Measurements from ENCODE around the gene STXBP5. TPM values are rescaled to one million over a fixed set of nuclear protein-coding genes. Genes with fewer than 3 reads are reported as not detected.

STXBP5 gene
- total and polyA plus RNA-seq, 2 experiments from 2014 or later: 4.9 to 49.9 TPM

GRCh38 chr6:147341486-147341885 lies 137.3 kb downstream of the STXBP5 start:
- Histone ChIP-seq H3K9ac (no peak overlapping the region), H3K27ac (no peak overlapping the region), H3K9me2 (ENCODE audit: insufficient read depth) (no peaks in the 10 kb centered on the region), H3K36me3 (ENCODE audit: low read depth) (peaks cover 42% of the 10 kb centered on the region), H2AFZ (no peak overlapping the region), H3K4me3 (no peak overlapping the region), H4K20me1 (ENCODE audit: insufficient read depth) (no peaks in the 10 kb centered on the region), H3F3A (ENCODE audit: insufficient read depth) (no peaks in the 10 kb centered on the region; the same call in 1 of the 2 replicates), H3K27me3 (replicated peaks; ENCODE audit: insufficient read depth) (no peaks in the 10 kb centered on the region), H3K79me2 (ENCODE audit: insufficient read depth) (no peaks in the 10 kb centered on the region), H3K4me1 (ENCODE audit: insufficient read depth) (no peaks in the 10 kb centered on the region), H3K9me3 (ENCODE audit: low read depth) (no peaks in the 10 kb centered on the region), H3K4me2 (ENCODE audit: unreplicated experiment) (no peak overlapping the region)
- 100% methylated on average over 1 of the region's 1 CpG for WGBS, 2 experiments (ENCODE audit: low coverage in 1 of 2, low lambda C conversion rate in 2 of 2, missing lambda C conversion rate in 2 of 2)
- TF ChIP-seq EZH2phosphoT487 (IDR thresholded peaks at IDR 0.05; ENCODE audit: insufficient read depth, low read depth): no peak
- TF ChIP-seq EZH2 (IDR thresholded peaks at IDR 0.05; ENCODE audit: insufficient read depth, poor library complexity, severe bottlenecking): no peak
- DNase-seq: no peak
- in situ Hi-C loops (cut with MboI): no loop called here

- TF ChIP-seq EZH2phosphoT487 (IDR thresholded peaks at IDR 0.05; ENCODE audit: insufficient read depth, low read depth): no peak
- TF ChIP-seq EZH2 (IDR thresholded peaks at IDR 0.05; ENCODE audit: insufficient read depth, poor library complexity, severe bottlenecking): no peak
- Histone ChIP-seq H2AFZ (no peak overlapping the region), H3K27me3 (replicated peaks; ENCODE audit: insufficient read depth) (no peaks in the 10 kb centered on the region), H4K20me1 (ENCODE audit: insufficient read depth) (no peaks in the 10 kb centered on the region), H3K4me3 (no peak overlapping the region), H3K4me1 (ENCODE audit: insufficient read depth) (no peaks in the 10 kb centered on the region), H3K79me2 (ENCODE audit: insufficient read depth) (no peaks in the 10 kb centered on the region), H3K9me2 (ENCODE audit: insufficient read depth) (no peaks in the 10 kb centered on the region), H3F3A (ENCODE audit: insufficient read depth) (no peaks in the 10 kb centered on the region), H3K9me3 (ENCODE audit: low read depth) (no peaks in the 10 kb centered on the region), H3K4me2 (ENCODE audit: unreplicated experiment) (no peak overlapping the region), H3K27ac (no peak overlapping the region), H3K36me3 (ENCODE audit: low read depth) (peaks cover 21% of the 10 kb centered on the region; the same call in 1 of the 2 replicates), H3K9ac (no peak overlapping the region)
- no peak for DNase-seq
- in situ Hi-C loops (cut with MboI): no loop called here
- WGBS, 2 experiments (ENCODE audit: low coverage in 1 of 2, low lambda C conversion rate in 2 of 2, missing lambda C conversion rate in 2 of 2): 77 to 79% methylated on average over 2 of the region's 2 CpGs
Observed at GRCh38 chr6:147345902-147346301, 141.7 kb downstream of the STXBP5 start.

- Histone ChIP-seq H3K27ac (no peak overlapping the region), H3K4me1 (ENCODE audit: insufficient read depth) (no peaks in the 10 kb centered on the region), H3F3A (ENCODE audit: insufficient read depth) (no peaks in the 10 kb centered on the region), H3K79me2 (ENCODE audit: insufficient read depth) (no peaks in the 10 kb centered on the region), H3K4me2 (ENCODE audit: unreplicated experiment) (no peak overlapping the region), H4K20me1 (ENCODE audit: insufficient read depth) (no peaks in the 10 kb centered on the region), H3K9me2 (ENCODE audit: insufficient read depth) (no peaks in the 10 kb centered on the region), H2AFZ (no peak overlapping the region), H3K4me3 (no peak overlapping the region), H3K9ac (no peak overlapping the region), H3K9me3 (ENCODE audit: low read depth) (no peaks in the 10 kb centered on the region), H3K36me3 (ENCODE audit: low read depth) (peaks cover 18% of the 10 kb centered on the region; the same call in 1 of the 2 replicates), H3K27me3 (replicated peaks; ENCODE audit: insufficient read depth) (no peaks in the 10 kb centered on the region)
- TF ChIP-seq EZH2 (IDR thresholded peaks at IDR 0.05; ENCODE audit: insufficient read depth, poor library complexity, severe bottlenecking): no peak
- TF ChIP-seq EZH2phosphoT487 (IDR thresholded peaks at IDR 0.05; ENCODE audit: insufficient read depth, low read depth): no peak
- in situ Hi-C loops (cut with MboI): no loop called here
- WGBS, 2 experiments (ENCODE audit: low coverage in 1 of 2, low lambda C conversion rate in 2 of 2, missing lambda C conversion rate in 2 of 2): 75 to 79% methylated on average over 2 of the region's 2 CpGs
- DNase-seq: no peak
Observed at GRCh38 chr6:147347179-147347881, 143.1 kb downstream of the STXBP5 start.

GRCh38 chr6:147347882-147348575 lies 143.8 kb downstream of the STXBP5 start:
- no peak for DNase-seq
- TF ChIP-seq EZH2phosphoT487 (IDR thresholded peaks at IDR 0.05; ENCODE audit: insufficient read depth, low read depth) (no peak), EZH2 (IDR thresholded peaks at IDR 0.05; ENCODE audit: insufficient read depth, poor library complexity, severe bottlenecking) (no peak)
- no peaks in the 10 kb centered on the region for H3K9me3 ChIP-seq (ENCODE audit: low read depth)
- H3K27ac ChIP-seq: no peak overlapping the region
- in situ Hi-C loops (cut with MboI): no loop called here
- H3K9ac ChIP-seq: no peak overlapping the region
- H3K36me3 ChIP-seq (ENCODE audit: low read depth): peaks cover 18% of the 10 kb centered on the region; the same call in 1 of the 2 replicates
- H2AFZ ChIP-seq: no peak overlapping the region
- H3K27me3 ChIP-seq (replicated peaks; ENCODE audit: insufficient read depth): no peaks in the 10 kb centered on the region
- no peaks in the 10 kb centered on the region for H4K20me1 ChIP-seq (ENCODE audit: insufficient read depth)
- no peaks in the 10 kb centered on the region for H3K79me2 ChIP-seq (ENCODE audit: insufficient read depth)
- WGBS, 2 experiments (ENCODE audit: low coverage in 1 of 2, low lambda C conversion rate in 2 of 2, missing lambda C conversion rate in 2 of 2): 100% methylated on average over 1 of the region's 1 CpG
- H3K4me1 ChIP-seq (ENCODE audit: insufficient read depth): no peaks in the 10 kb centered on the region
- H3K4me2 ChIP-seq (ENCODE audit: unreplicated experiment): no peak overlapping the region
- no peaks in the 10 kb centered on the region for H3K9me2 ChIP-seq (ENCODE audit: insufficient read depth)
- H3F3A ChIP-seq (ENCODE audit: insufficient read depth): no peaks in the 10 kb centered on the region
- no peak overlapping the region for H3K4me3 ChIP-seq

All from GM23248 (cell line).